Superior temporal gyrus (tissue), 1 donor: ENCODE data around the gene CABP4.
"Not testable (repeated sequence)": the region's sequence is repeated elsewhere in the genome, so short reads cannot be mapped to it uniquely, and the experiment has no call there.

Experiments
- DNase-seq: peaks from one replicate; pipeline ENCODE4 v3.0.0-alpha.2; 2016; ENCODE audit errors: extremely low spot score

The CABP4 gene

GRCh38 chr11:67482275-67482826, 27.2 kb downstream of the CABP4 start:
- no peak for DNase-seq

- peak; percentile 99 for DNase-seq
These were observed 28.0 kb downstream of the CABP4 start, which contains the start of gene AIP for GRCh38 chr11:67482827-67483798. AIP (plus strand) TSS chr11:67483026; CDS start chr11:67483159, 133 bp downstream.

GRCh38 chr11:67483831-67484665, 28.9 kb downstream of the CABP4 start:
- no peak for DNase-seq

DNA sequence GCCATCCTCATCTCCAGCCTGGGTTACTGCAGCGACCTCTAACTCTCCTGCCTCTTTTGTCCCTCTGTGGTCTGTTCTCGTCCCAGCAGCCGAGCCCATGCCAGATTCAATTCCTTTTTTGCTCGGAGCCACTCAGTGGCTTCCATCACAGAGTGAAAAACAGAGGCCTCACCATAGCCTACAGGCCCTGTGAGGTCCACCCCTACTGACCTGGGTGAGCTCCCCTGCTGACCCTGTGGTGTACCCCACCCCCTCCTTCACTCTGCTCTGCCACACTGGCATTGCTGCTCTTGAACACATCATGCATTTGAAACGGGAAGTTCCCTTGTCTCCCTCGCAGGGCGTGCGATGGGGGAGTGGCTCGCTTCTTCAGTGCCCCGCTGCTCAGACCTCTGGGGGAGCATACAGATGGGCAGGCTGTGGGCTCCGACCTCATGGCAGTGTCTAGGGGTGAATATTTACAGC, 29.7 kb downstream of the CABP4 start:
- no peak for DNase-seq

- not testable (repeated sequence) for DNase-seq
These were observed 30.8 kb downstream of the CABP4 start for GRCh38 chr11:67485873-67486361.

GRCh38 chr11:67486481-67487195, 31.5 kb downstream of the CABP4 start:
- DNase-seq = no peak

GRCh38 chr11:67489203-67489884, 34.2 kb downstream of the CABP4 start:
- no peak for DNase-seq

- DNase-seq = no peak
These were observed 35.0 kb downstream of the CABP4 start for GRCh38 chr11:67489885-67490726.

DNA sequence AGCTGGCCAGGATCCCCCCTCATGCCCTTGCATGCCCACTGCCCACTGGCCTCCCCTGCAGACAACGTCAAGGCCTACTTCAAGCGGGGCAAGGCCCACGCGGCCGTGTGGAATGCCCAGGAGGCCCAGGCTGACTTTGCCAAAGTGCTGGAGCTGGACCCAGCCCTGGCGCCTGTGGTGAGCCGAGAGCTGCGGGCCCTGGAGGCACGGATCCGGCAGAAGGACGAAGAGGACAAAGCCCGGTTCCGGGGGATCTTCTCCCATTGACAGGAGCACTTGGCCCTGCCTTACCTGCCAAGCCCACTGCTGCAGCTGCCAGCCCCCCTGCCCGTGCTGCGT, 35.5 kb downstream of the CABP4 start:
- no peak for DNase-seq

DNA sequence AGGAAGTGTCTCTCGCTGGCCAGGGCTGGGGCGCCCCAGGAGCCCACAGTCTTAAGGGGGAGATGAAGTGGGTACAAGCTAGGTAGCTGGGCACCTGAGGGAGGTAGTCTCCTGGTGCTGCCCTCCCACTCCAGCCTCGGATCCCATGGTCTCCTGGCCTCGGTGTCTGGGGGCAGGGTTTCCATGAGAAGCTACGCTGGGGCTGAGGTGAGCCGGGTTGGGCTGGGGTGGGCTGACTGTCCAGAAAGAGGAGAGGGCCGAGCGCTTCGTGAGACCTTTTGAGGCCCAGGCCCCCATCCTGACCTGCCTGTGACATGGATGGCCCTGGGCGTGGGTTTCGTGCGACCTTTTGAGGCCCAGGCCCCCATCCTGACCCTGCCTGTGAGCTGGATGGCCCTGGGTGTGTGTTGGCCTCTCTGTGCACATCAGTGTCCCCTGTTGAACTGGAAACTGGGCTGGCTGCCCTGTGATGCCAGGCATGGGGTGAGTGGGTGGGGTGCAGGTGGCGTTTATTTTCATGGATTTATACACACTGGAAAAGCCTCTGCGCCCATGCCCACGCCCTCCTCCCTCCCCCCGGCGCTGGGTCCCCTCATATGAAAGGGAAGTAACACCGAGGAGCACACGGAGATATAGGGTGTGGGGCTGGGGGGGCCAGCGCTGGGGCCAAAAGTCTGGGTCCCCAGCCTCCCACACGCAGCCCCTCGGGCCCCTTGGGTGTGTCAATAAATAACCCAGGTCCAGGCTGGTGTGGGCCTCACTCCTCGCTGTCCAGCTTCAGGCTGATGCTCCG, 36.3 kb downstream of the CABP4 start:
- no peak for DNase-seq

DNA sequence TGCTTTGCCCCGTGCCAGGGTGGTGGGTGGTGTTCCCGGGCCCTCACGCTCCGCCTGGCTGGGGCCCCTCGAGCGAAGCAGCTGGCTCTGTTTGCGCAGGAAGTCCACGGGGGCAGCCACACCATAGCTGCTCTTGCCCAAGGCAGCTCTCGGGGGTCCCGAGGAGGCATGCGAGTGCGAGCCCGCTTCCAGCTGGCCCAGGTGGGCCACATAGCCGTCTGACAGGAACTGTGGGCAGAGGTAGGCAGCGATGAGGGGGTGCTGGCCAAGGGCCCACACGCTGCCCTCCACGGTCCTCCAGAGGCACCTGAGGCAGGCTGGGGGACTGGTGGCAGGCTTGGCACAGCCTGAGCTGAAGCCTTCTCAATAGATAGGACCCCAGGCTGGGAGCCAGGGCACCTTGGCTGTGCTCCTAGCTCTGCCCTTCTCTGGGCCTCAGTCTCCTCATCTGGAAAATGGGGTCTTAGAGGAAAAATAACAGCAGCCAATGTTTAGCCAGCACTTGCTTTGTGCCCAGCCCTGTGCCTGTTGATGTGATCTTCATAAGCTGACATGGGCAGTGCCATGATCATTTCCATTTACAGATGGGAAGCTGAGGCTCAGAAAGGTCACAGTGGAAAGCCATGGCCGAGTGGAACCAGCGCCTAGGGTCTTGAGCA, 37.0 kb downstream of the CABP4 start:
- no peak for DNase-seq

DNA sequence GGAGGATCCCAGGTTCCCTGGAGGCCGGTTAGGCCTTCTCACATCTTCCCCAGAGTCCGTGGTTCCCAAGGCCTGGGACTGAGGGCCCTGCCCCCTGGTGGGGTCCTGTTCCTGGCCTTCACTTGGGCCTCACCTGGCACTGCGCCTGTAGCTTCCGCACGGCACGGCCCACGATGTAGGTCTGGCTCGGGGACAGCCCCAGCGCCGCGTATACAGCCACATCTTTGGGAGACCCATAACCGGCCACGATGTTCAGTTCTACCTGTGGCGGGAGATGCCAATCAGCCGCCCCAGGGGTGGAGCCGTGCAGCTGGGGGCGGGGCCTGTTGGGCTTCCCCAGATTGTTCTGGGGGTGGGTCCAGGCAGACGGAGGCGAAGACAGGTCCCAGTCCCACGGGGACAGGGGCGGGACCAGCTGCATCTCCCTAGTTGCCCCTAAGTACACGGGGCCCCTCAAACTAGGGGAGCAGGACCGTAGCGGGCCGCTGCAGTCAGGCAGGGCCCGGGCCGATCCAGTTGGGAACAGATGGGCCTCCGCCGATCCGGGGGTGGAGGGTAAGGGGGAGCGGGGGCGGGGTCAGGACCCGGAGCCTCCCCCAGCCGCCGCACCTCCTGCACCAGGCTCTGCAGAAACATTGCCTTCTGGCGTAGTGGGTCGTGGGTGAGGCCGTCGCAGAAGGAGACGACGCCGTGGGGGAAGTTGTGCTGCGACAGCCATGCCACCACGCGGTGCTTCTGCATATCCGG, 37.8 kb downstream of the CABP4 start:
- no peak for DNase-seq

- no peak for DNase-seq
These were observed 38.6 kb downstream of the CABP4 start for GRCh38 chr11:67493548-67494370.

GRCh38 chr11:67494371-67495233, 39.4 kb downstream of the CABP4 start:
- no peak for DNase-seq

DNA sequence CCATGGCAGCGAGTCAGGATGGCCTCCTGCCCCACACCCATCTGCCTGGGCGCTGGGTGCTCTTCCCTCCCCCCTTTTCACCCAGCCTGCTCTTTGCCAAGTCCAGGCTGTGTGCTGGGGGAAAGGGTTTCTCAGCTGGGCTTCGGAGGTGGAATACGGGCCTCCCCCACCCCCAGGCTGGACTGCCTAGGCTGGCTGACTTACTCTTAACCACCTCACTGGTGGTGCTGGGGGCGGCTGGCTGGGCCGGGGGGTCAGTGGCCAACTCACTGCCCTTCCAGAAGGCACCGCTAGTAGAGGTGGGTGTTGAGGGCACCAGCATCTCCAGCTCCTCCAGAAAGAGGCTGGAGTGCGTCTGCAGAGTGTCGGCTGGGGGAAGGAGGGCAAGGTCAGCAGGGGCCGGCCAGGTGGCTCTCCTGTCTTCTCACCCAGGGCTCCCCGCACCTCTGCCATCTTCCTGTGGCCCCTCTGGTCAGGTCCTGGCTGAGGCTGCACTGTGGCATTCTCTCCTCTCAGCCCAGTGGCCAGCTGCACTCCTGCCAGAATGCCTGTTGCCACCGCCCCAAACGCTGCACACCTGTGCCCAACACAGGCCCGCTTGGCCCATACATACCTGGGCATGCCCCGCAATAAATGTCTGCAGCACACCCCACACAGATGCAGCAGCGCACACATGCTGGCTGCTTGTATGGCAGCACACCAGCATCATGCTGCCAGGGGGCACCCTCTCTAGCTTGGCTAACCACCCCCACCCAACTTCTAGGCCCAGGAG, 40.3 kb downstream of the CABP4 start:
- no peak for DNase-seq
